ENCODE data around the gene DGKG. TPM values are rescaled to one million over a fixed set of nuclear protein-coding genes. Genes with fewer than 3 reads are reported as not detected.

The DGKG gene
- total RNA-seq, 1 donor from 2014 or later: 48.7 TPM

DNA sequence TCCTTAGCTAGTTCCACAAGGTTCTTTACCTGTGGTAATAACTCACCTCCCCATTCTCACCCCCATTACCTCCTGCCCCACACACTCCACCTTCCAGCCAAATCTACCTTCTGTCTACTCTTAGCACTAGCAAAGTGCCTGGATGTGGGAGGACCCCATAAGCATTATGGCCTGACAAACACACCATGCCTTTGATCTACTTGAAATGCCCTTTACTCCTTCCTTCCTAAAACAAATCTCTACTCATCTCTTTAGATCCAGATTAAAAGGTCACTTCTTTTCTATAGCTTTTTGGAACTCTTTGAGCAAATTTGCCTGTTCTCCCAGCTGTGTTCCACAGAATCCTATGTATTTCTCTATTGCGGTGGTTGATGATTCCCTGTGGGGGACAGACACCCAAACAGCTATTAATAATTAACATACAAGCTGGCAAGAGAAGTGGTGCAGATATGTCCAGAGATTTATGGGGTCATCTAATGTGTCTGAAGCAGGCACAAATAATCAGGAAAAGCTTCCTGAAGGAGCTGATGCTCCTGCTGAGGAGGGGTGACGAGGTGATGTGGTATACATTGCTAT, 34.0 kb downstream of the DGKG start:
- no peak for DNase-seq (ENCODE audit: low spot score)
- intact Hi-C loops (cut with DNase I): no loop called here

GRCh38 chr3:186322761-186323160, 39.3 kb downstream of the DGKG start:
- intact Hi-C loops (cut with DNase I): loop anchor here (5.0 kb wide), 1 partner anchor 45 kb away; no protein-coding TSS in a partner anchor
- DNase-seq (ENCODE audit: low spot score): no peak

DNA sequence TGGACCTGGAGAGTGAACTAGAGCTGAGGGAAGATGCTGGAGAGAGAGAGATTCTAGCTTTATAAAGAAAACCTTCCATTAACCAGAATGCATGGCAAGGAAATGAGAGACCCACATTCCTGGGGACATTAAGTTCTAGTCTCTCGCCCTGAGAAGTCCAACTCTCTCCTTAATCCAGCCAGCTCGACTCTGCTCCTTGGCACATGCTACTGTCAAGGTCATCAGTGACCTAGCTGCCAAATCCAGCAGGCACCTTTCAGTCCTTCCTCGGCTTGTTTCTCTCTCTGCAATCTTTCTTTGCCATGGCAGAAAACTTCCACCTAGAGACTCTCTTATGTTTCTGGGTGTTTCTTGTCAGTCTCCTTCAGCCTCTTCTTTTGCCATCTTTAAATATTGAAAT, 40.3 kb downstream of the DGKG start:
- DNase-seq (ENCODE audit: low spot score): no peak
- intact Hi-C loops (cut with DNase I): loop anchor here (5.0 kb wide), 1 partner anchor 46 kb away; no protein-coding TSS in a partner anchor

DNA sequence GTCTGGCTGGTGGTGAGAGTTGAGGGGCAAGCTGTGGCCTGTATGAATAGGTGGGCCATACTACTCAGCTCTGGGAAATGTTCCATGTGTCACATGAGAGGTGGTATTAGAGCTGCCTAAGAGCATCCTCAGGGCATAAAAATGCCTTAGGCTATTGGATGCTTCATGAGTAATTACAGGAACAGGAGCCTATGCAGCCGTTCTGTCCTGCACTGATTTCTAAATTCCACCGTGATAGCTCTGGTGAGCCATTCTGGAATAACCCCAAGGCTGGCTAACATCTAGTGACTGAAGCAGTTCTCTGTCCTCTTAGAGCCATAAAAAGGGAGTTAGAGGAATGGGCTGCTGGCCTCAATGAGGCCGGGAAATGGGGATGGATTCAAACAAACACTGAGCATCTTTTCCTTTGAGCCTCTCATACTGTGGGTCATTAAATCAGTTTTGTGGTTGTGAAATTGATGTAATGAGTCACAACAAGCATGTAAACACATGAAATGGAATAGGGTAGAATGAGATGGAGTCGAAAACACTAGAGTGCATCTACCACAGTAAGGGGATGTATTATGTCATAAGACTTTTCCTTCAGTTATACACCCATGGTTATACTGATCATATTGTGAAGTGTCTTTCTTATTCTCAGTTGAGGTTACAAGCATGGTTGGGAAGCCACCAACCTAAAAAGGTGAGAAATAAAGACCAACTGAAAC, 41.0 kb downstream of the DGKG start:
- no peak for DNase-seq (ENCODE audit: low spot score)
- intact Hi-C loops (cut with DNase I): loop anchor here (5.0 kb wide), 1 partner anchor 46 kb away; no protein-coding TSS in a partner anchor

DNA sequence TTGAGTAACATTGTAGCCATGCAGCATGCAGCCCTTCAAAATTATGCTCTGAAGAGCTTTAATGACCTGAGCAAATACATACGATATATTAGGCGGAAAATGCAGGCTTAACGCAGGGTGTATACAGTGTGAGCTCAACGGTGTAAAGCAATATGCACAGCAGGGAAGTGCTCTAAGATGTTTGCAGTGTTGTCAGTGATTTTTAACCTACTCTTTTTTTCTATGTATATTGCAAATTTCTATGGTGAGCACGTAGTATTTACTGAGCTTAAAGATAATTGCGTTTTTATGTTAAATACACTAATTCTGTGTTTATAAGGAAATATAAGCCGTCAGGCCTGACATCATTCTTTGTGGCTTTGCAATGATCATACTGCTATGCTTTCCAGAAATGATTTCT, 42.1 kb downstream of the DGKG start:
- intact Hi-C loops (cut with DNase I): loop anchor here (5.0 kb wide), 1 partner anchor 47 kb away; no protein-coding TSS in a partner anchor
- no peak for DNase-seq (ENCODE audit: low spot score)

DNA sequence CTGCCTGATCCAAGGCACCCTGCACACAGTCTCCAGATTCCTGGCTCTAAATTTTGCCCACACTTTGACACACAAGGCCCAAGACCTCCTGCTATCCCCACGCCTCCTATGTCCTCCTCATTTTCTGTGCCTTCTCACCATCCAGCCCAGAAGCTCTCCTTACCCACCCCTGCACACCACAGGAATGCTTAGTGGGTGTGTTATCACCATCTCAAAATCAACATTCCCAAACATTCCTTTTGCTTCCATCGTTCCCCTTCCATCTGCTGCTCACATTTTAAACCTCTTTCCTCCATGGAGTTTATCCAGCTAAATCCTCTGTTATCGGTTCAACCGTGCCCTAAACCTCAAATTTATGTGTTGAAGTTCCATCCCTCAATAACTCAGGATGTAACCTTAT, 43.9 kb downstream of the DGKG start:
- intact Hi-C loops (cut with DNase I): no loop called here

DNA sequence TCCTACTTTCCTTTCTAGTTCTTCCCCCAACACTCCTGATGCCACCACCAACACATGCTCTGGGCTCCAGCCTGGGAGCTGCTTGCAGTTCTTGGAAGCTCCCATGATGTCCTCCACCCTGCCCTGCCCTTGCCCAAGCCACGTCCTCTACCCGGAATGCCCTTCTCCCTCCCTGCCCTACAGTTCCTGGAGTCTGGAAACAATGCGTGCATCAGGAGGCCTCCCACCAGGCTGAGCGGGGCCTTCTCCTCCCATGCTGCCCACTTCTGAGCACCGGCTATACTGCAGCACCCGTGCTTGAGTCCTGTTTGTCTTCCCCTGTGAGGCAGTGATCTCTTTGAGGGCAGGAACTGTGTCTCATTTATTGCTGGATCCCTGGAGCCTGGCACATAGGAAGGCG, 44.6 kb downstream of the DGKG start:
- DNase-seq (ENCODE audit: low spot score): no peak
- intact Hi-C loops (cut with DNase I): no loop called here

More for the DNA sequence above, 43.9 kb downstream of the DGKG start:
- DNase-seq (ENCODE audit: low spot score): no peak

- DNase-seq (ENCODE audit: low spot score): no peak
- intact Hi-C loops (cut with DNase I): no loop called here
These were observed 45.3 kb downstream of the DGKG start for GRCh38 chr3:186316666-186317260.

GRCh38 chr3:186315581-186316354, 46.3 kb downstream of the DGKG start:
- intact Hi-C loops (cut with DNase I): no loop called here
- DNase-seq (ENCODE audit: low spot score): no peak

GRCh38 chr3:186314896-186315295, 47.1 kb downstream of the DGKG start:
- intact Hi-C loops (cut with DNase I): no loop called here
- no peak for DNase-seq (ENCODE audit: low spot score)

DNA sequence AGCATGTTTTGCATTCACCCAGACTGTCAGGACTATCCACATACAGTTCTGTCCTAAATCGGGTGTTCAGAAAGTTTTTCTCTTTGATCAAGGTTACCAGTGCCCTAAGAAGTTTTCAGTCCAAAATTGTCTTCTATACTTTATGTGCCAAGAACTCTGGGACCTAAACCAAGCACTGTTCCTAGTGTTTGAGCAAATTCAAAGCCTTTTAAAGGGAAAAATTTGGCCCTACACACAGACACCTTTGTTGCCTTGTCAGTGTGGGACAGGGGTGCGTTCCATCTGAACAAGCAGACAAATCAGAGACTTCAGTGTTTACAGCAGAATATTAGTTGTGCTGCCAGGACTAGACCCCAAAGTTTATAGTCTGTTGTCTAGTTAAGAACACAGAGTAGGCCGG, 50.6 kb downstream of the DGKG start:
- DNase-seq (ENCODE audit: low spot score): no peak
- intact Hi-C loops (cut with DNase I): no loop called here

GRCh38 chr3:186308549-186308948, 53.5 kb downstream of the DGKG start:
- intact Hi-C loops (cut with DNase I): no loop called here
- DNase-seq (ENCODE audit: low spot score): no peak

- DNase-seq (ENCODE audit: low spot score): no peak
- intact Hi-C loops (cut with DNase I): no loop called here
These were observed 54.3 kb downstream of the DGKG start for GRCh38 chr3:186307594-186308221.

DNA sequence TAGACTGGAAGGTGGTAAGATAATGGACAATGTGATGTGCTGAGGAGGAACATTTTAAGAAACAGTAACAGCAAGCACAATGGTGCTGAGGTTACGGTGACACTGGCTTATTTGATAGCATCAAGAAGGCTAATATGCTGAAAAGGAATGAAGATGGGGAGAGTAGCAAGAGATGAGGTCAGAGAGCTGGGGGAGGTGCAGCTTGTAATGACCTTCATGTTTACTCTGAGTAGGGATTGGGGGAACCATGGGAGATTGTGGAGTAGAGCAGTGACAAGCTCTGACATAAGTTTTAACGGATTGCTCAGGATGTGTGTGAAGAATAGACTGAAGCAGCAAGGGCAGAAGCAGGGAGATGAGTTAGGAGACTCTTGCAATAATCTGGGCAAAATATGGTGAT, 56.7 kb downstream of the DGKG start:
- intact Hi-C loops (cut with DNase I): no loop called here
- DNase-seq (ENCODE audit: low spot score): no peak

GRCh38 chr3:186303965-186304364, 58.1 kb downstream of the DGKG start:
- intact Hi-C loops (cut with DNase I): no loop called here

DNA sequence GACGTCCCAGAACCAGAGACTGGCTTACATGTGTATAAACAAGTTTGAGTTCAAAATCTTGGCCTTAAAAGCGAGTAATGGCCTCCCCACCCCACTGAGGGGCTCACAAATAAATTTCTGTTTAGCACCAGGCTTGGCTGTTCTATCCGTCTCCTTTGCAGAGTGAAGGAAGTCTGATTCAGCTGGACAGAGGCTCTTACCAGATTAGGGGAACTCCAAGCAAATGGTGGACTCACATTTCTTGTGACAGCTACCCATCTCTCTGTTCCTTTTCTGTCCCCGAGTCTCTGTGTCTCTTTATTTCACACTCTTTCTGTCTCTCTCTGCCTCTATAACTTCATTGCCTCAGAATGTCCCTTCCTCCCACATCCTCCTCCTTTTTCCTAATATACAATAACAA, 62.7 kb downstream of the DGKG start:
- intact Hi-C loops (cut with DNase I): no loop called here
- no peak for DNase-seq (ENCODE audit: low spot score)

More at GRCh38 chr3:186303965-186304364, 58.1 kb downstream of the DGKG start:
- DNase-seq (ENCODE audit: low spot score): no peak

GRCh38 chr3:186298876-186299275, 63.2 kb downstream of the DGKG start:
- no peak for DNase-seq (ENCODE audit: low spot score)
- intact Hi-C loops (cut with DNase I): no loop called here

- DNase-seq (ENCODE audit: low spot score): no peak
- intact Hi-C loops (cut with DNase I): no loop called here
These were observed 71.2 kb downstream of the DGKG start for GRCh38 chr3:186290796-186291195.

DNA sequence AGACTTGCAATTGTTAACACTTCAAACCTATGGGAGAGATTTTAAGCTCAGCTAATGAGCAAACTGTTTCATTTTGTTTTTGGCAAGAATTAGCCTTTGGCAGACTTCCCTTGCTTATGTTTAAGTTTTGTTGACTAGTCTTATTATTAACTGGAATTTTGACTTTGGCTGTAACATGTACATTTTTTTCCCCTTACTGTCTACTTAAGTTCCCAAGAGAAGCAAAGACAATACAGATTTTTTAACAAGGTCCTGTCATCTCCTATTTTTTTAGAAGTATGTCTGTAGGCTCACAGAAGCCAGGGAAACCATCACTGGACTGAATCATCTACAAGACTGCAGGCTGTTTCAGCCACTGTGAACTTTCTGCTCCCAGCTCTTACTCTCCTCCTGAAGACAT, 74.3 kb downstream of the DGKG start:
- intact Hi-C loops (cut with DNase I): no loop called here
- DNase-seq (ENCODE audit: low spot score): no peak

DNA sequence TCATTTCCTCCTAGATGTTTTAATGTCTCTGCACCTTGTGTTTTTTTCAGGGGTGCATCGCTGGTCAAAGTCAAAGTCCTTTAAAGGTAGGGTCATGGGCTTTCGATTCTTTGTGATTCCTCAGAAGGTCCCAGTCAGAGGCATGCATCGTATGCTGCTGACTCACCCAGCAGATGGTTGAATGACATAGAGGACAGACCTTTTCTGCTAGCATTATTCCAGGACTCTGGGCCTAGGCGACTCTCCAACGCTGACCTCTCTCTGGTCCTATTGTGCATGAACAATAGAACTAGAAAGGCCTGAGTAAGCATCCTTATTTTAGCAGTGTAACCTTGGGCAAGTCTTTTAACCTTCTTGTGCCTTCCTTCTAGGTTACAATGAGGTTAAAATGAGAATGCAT, 75.9 kb downstream of the DGKG start:
- intact Hi-C loops (cut with DNase I): no loop called here

More for the DNA sequence above, 75.9 kb downstream of the DGKG start:
- DNase-seq (ENCODE audit: low spot score): no peak

All from cardiac septum (tissue), 1 donor.